Astrocyte (in vitro differentiated cells and primary cell): ENCODE results near the gene P4HA3. TPM values are rescaled to one million over a fixed set of nuclear protein-coding genes. Genes with fewer than 3 reads are reported as not detected.

Source experiments
- DNase-seq: peaks from one replicate; pipeline ENCODE4 v3.0.0-alpha.2; 2010; ENCODE audit warnings: low read depth
- FAIRE-seq: peaks from 2 replicates; lab custom pipeline; 2011; peaks lifted over from hg19 to GRCh38; lab: Jason Lieb, UNC
- H2AFZ ChIP-seq: 2 replicates; pipeline ENCODE4 v1.6.0; 2012; ENCODE audit warnings: low read depth, low read length, inconsistent platforms
- H3K27ac ChIP-seq: 2 replicates; pipeline ENCODE4 v1.5.1; 2011; ENCODE audit warnings: low read depth, low read length, inconsistent platforms
- H3K27me3 ChIP-seq: 2 replicates; pipeline ENCODE4 v1.6.0; 2011; ENCODE audit warnings: low read length, inconsistent platforms; ENCODE audit not compliant: insufficient read depth
- H3K36me3 ChIP-seq: 2 replicates; pipeline ENCODE4 v1.5.1; 2011; ENCODE audit warnings: low read length, inconsistent platforms; ENCODE audit not compliant: insufficient read depth
- H3K4me1 ChIP-seq: 2 replicates; pipeline ENCODE4 v1.5.1; 2011; ENCODE audit warnings: low read length, inconsistent platforms; ENCODE audit not compliant: insufficient read depth
- H3K4me2 ChIP-seq: 2 replicates; pipeline ENCODE4 v1.6.0; 2012; ENCODE audit warnings: low read length, inconsistent platforms
- H3K4me3 ChIP-seq: 2 replicates; pipeline ENCODE4 v1.5.1; 2011; ENCODE audit warnings: low read depth, mild to moderate bottlenecking, low read length, inconsistent platforms; ENCODE audit not compliant: insufficient read depth
- H3K79me2 ChIP-seq: 2 replicates; pipeline ENCODE4 v1.6.0; 2012; ENCODE audit warnings: mild to moderate bottlenecking, low read length, inconsistent platforms; ENCODE audit not compliant: insufficient read depth
- H3K9ac ChIP-seq: 2 replicates; pipeline ENCODE4 v1.6.0; 2012; ENCODE audit warnings: mild to moderate bottlenecking, low read length, inconsistent platforms
- H3K9me3 ChIP-seq: 2 replicates; pipeline ENCODE4 v1.5.1; 2012; ENCODE audit warnings: low read depth, mild to moderate bottlenecking, low read length, inconsistent platforms; ENCODE audit not compliant: insufficient read depth
- H4K20me1 ChIP-seq: 2 replicates; pipeline ENCODE4 v1.6.0; 2012; ENCODE audit warnings: low read length, inconsistent platforms; ENCODE audit not compliant: insufficient read depth
- H3K27ac Mint-ChIP-seq: one replicate; pipeline ENCODE4 v1.8.0; 2021; ENCODE audit warnings: mild to moderate bottlenecking, mixed read lengths; ENCODE audit not compliant: unreplicated experiment
- H3K27me3 Mint-ChIP-seq: one replicate; pipeline ENCODE4 v1.8.0; 2021; ENCODE audit warnings: low read depth, mixed read lengths; ENCODE audit not compliant: unreplicated experiment
- H3K36me3 Mint-ChIP-seq: one replicate; pipeline ENCODE4 v1.8.0; 2021; ENCODE audit warnings: low read depth, mixed read lengths; ENCODE audit not compliant: unreplicated experiment
- H3K4me1 Mint-ChIP-seq: one replicate; pipeline ENCODE4 v1.8.0; 2021; ENCODE audit warnings: low read depth, mixed read lengths; ENCODE audit not compliant: unreplicated experiment
- H3K4me3 Mint-ChIP-seq: one replicate; pipeline ENCODE4 v1.8.0; 2021; ENCODE audit warnings: mild to moderate bottlenecking, moderate library complexity, mixed read lengths; ENCODE audit not compliant: unreplicated experiment
- H3K9me3 Mint-ChIP-seq: one replicate; pipeline ENCODE4 v1.8.0; 2021; ENCODE audit warnings: mild to moderate bottlenecking, mixed read lengths; ENCODE audit not compliant: unreplicated experiment
- EZH2 ChIP-seq: IDR thresholded peaks from 2 replicates; pipeline ENCODE4 v1.6.1; 2012; ENCODE audit warnings: mild to moderate bottlenecking, low read length, inconsistent platforms; ENCODE audit not compliant: insufficient read depth
- total RNA-seq: library from RNA; stranded (reverse); gene quantifications from 2 replicates; pipeline ENCODE4 v1.2.1, GENCODE V29; 2021
- TF ChIP-seq, protein P1 (sequence below): IDR thresholded peaks from 2 replicates; pipeline ENCODE4 v1.5.1; 2011; ENCODE audit warnings: low read depth, mild to moderate bottlenecking, inconsistent platforms, low read length, moderate library complexity; ENCODE audit not compliant: insufficient read depth

Gene P4HA3
- total RNA-seq, 1 donor from 2014 or later = 3.3 TPM

DNA sequence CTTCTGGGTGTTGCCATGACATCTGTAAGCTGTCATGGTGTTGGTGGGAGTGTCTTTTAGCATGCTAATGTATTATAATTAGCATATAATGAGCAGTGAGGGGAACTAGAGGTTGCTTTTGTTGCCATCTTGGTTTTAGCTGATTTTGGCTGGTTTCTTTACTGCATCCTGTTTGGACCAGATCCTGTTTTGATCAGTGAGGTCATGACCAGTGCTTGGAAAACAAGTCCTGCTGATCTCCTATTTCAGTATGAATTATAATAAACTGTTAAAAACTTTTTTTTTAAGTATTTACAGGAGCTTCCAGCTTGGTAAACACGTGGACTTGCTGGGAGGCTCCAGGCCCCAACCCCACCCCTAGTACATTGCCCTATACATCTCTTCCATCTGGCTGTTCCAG, 30.5 kb upstream of the P4HA3 start:
- H3K9me3 ChIP-seq = no peaks in the 10 kb centered on the region
- H3K36me3 ChIP-seq = peaks cover 12% of the 10 kb centered on the region
- H3K36me3 Mint-ChIP-seq = peaks cover 14% of the 10 kb centered on the region
- no peaks in the 10 kb centered on the region for H3K4me1 ChIP-seq
- H3K27me3 Mint-ChIP-seq = no peaks in the 10 kb centered on the region
- no peaks in the 10 kb centered on the region for H3K27me3 ChIP-seq
- H3K9me3 Mint-ChIP-seq = no peaks in the 10 kb centered on the region
- H3K9ac ChIP-seq = no peak overlapping the region
- TF ChIP-seq, protein P1, sequence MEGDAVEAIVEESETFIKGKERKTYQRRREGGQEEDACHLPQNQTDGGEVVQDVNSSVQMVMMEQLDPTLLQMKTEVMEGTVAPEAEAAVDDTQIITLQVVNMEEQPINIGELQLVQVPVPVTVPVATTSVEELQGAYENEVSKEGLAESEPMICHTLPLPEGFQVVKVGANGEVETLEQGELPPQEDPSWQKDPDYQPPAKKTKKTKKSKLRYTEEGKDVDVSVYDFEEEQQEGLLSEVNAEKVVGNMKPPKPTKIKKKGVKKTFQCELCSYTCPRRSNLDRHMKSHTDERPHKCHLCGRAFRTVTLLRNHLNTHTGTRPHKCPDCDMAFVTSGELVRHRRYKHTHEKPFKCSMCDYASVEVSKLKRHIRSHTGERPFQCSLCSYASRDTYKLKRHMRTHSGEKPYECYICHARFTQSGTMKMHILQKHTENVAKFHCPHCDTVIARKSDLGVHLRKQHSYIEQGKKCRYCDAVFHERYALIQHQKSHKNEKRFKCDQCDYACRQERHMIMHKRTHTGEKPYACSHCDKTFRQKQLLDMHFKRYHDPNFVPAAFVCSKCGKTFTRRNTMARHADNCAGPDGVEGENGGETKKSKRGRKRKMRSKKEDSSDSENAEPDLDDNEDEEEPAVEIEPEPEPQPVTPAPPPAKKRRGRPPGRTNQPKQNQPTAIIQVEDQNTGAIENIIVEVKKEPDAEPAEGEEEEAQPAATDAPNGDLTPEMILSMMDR = no peak
- TF ChIP-seq EZH2 = no peak
- DNase-seq = no peak
- no peak overlapping the region for H2AFZ ChIP-seq
- H3K4me2 ChIP-seq = no peak overlapping the region
- no peak overlapping the region for H3K27ac ChIP-seq
- no peak overlapping the region for H3K4me3 ChIP-seq
- no peak for FAIRE-seq
- no peaks in the 10 kb centered on the region for H3K4me1 Mint-ChIP-seq
- no peaks in the 10 kb centered on the region for H3K79me2 ChIP-seq
- no peak overlapping the region for H3K27ac Mint-ChIP-seq
- no peak overlapping the region for H3K4me3 Mint-ChIP-seq
- no peaks in the 10 kb centered on the region for H4K20me1 ChIP-seq

DNA sequence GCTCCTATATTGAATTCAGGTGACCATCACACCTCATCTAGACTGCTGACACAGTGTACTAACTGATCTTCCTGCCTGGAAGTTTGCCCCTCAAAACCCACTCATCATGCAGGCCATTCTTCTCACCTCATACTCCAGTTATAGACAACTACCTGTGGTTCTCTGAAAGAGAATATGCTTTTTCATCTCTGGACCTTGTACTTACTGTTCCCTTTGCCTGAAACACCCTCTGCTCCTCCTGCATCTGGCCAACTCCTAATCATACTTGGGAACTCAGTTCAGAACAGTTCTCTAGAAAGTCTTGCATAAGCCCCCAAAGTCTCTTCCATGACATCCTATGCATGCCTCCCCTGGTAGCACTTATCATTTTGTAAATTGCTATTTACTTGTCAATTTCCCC, 28.2 kb upstream of the P4HA3 start:
- Histone ChIP-seq H4K20me1 (no peaks in the 10 kb centered on the region), H3K4me3 (no peak overlapping the region), H3K27me3 (no peaks in the 10 kb centered on the region), H3K9me3 (no peaks in the 10 kb centered on the region), H3K36me3 (peaks cover 15% of the 10 kb centered on the region), H3K9ac (no peak overlapping the region), H3K27ac (no peak overlapping the region), H3K79me2 (no peaks in the 10 kb centered on the region), H3K4me1 (no peaks in the 10 kb centered on the region), H3K4me2 (no peak overlapping the region), H2AFZ (no peak overlapping the region)
- DNase-seq = no peak
- H3K36me3 Mint-ChIP-seq = peaks cover 11% of the 10 kb centered on the region
- TF ChIP-seq EZH2 = no peak
- H3K27me3 Mint-ChIP-seq = no peaks in the 10 kb centered on the region
- no peaks in the 10 kb centered on the region for H3K4me1 Mint-ChIP-seq
- no peak overlapping the region for H3K4me3 Mint-ChIP-seq
- no peak overlapping the region for H3K27ac Mint-ChIP-seq
- FAIRE-seq = no peak
- no peaks in the 10 kb centered on the region for H3K9me3 Mint-ChIP-seq

DNA sequence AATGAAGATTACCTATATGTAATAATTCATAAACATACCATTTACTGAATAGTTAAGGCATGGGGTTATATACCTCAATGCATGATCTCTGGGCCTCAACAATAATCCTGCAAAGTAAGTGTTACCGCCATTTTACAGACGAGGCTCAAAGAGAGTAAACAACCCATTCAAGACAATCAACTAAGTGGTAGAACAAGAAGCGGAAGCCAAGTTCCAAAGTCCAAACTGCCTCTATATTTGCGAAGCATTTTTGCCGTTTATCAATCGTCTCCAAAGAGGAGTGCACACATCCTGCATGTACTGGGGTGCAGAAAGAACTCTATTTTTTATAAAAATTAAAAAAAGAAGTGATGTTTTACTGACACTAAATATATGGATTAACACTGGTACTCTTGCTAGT, 27.5 kb upstream of the P4HA3 start:
- H3K79me2 ChIP-seq = no peaks in the 10 kb centered on the region
- H3K9ac ChIP-seq = no peak overlapping the region
- Mint-ChIP-seq H3K4me1 (no peaks in the 10 kb centered on the region), H3K4me3 (no peak overlapping the region), H3K27me3 (no peaks in the 10 kb centered on the region), H3K9me3 (no peaks in the 10 kb centered on the region), H3K27ac (no peak overlapping the region), H3K36me3 (peaks cover 9% of the 10 kb centered on the region)
- H3K27me3 ChIP-seq = no peaks in the 10 kb centered on the region
- no peak overlapping the region for H3K4me3 ChIP-seq
- DNase-seq (no peak), FAIRE-seq (no peak)
- no peak overlapping the region for H3K27ac ChIP-seq
- H2AFZ ChIP-seq = no peak overlapping the region
- H4K20me1 ChIP-seq = no peaks in the 10 kb centered on the region
- H3K9me3 ChIP-seq = no peaks in the 10 kb centered on the region
- H3K4me1 ChIP-seq = no peaks in the 10 kb centered on the region
- no peak for TF ChIP-seq EZH2
- TF ChIP-seq, protein P1 = no peak
- H3K36me3 ChIP-seq = peaks cover 15% of the 10 kb centered on the region
- H3K4me2 ChIP-seq = no peak overlapping the region
